GM21786 (cell line): ENCODE measurements around the gene PHTF1.

Experiments used
- ATAC-seq: cut with Tn5 transposase; IDR thresholded peaks from one replicate; pipeline ENCODE4 v1.9.1; 2021; ENCODE audit not compliant: unreplicated experiment

The PHTF1 gene

GRCh38 chr1:113670650-113671049, 88.6 kb downstream of the PHTF1 start:
- ATAC-seq = no peak

- no peak for ATAC-seq
These were observed 89.3 kb downstream of the PHTF1 start for GRCh38 chr1:113669988-113670387.

GRCh38 chr1:113666126-113666525, 93.2 kb downstream of the PHTF1 start:
- ATAC-seq = no peak

- no peak for ATAC-seq
These were observed 94.2 kb downstream of the PHTF1 start for GRCh38 chr1:113665071-113665470.

- ATAC-seq = no peak
These were observed 95.9 kb downstream of the PHTF1 start for GRCh38 chr1:113663165-113663951.

- ATAC-seq = no peak
These were observed 97.2 kb downstream of the PHTF1 start for GRCh38 chr1:113662101-113662500.

- ATAC-seq = no peak
These were observed 99.2 kb downstream of the PHTF1 start for GRCh38 chr1:113660088-113660487.

- no peak for ATAC-seq
These were observed 99.7 kb downstream of the PHTF1 start for GRCh38 chr1:113659556-113659955.

GRCh38 chr1:113659035-113659434, 100.3 kb downstream of the PHTF1 start:
- ATAC-seq = no peak

GRCh38 chr1:113657556-113658063, 101.7 kb downstream of the PHTF1 start:
- ATAC-seq = no peak

GRCh38 chr1:113657126-113657525, 102.2 kb downstream of the PHTF1 start:
- ATAC-seq = no peak

- ATAC-seq = no peak
These were observed 104.4 kb downstream of the PHTF1 start for GRCh38 chr1:113654883-113655282.

- ATAC-seq = no peak
These were observed 105.5 kb downstream of the PHTF1 start for GRCh38 chr1:113653741-113654140.

GRCh38 chr1:113652771-113653170, 106.5 kb downstream of the PHTF1 start:
- no peak for ATAC-seq

- no peak for ATAC-seq
These were observed 110.8 kb downstream of the PHTF1 start for GRCh38 chr1:113648478-113648877.

- ATAC-seq = no peak
These were observed 112.1 kb downstream of the PHTF1 start for GRCh38 chr1:113647164-113647563.
